H9 (cell line): ENCODE results near the gene IDH1. TPM values are rescaled to one million over a fixed set of nuclear protein-coding genes. Genes with fewer than 3 reads are reported as not detected.

Experiments used
- DNase-seq: peaks from one replicate; pipeline ENCODE4 v3.0.0-alpha.2; 2017
- H2AFZ ChIP-seq: one replicate; pipeline ENCODE4 v1.6.1; 2013; ENCODE audit warnings: mild to moderate bottlenecking, low read length, control low read depth, moderate library complexity
- H2AK5ac ChIP-seq: 2 replicates; pipeline ENCODE4 v1.6.1; 2013; ENCODE audit warnings: low read length, control low read depth, mixed read lengths; ENCODE audit not compliant: insufficient read length
- H2BK120ac ChIP-seq: one replicate; pipeline ENCODE4 v1.6.1; 2013; ENCODE audit warnings: low read depth, mild to moderate bottlenecking, low read length, control low read depth, inconsistent platforms; ENCODE audit not compliant: poor library complexity, severe bottlenecking
- H2BK12ac ChIP-seq: 2 replicates; pipeline ENCODE4 v1.6.1; 2013; ENCODE audit warnings: low read length, control low read depth, mixed read lengths, low read depth; ENCODE audit not compliant: insufficient read length
- H2BK15ac ChIP-seq: 2 replicates; pipeline ENCODE4 v1.6.1; 2013; ENCODE audit warnings: low read depth, low read length, control low read depth
- H2BK20ac ChIP-seq: one replicate; pipeline ENCODE4 v1.6.1; 2013; ENCODE audit warnings: low read depth, mild to moderate bottlenecking, low read length, control low read depth, inconsistent platforms; ENCODE audit not compliant: poor library complexity, severe bottlenecking
- H2BK5ac ChIP-seq: 2 replicates; pipeline ENCODE4 v1.6.1; 2013; ENCODE audit warnings: low read length, control low read depth, mixed read lengths; ENCODE audit not compliant: insufficient read length
- H3K14ac ChIP-seq: 2 replicates; pipeline ENCODE4 v1.6.1; 2013; ENCODE audit warnings: low read length, control low read depth; ENCODE audit not compliant: insufficient read depth
- H3K18ac ChIP-seq: 2 replicates; pipeline ENCODE4 v1.6.1; 2013; ENCODE audit warnings: low read depth, mild to moderate bottlenecking, mixed read lengths, low read length, control low read depth; ENCODE audit not compliant: insufficient read length
- H3K23ac ChIP-seq: 2 replicates; pipeline ENCODE4 v1.6.1; 2013; ENCODE audit warnings: low read length, control low read depth, mixed read lengths, low read depth; ENCODE audit not compliant: insufficient read length
- H3K23me2 ChIP-seq: 2 replicates; pipeline ENCODE4 v1.6.1; 2013; ENCODE audit warnings: low read depth, mild to moderate bottlenecking, mixed read lengths, low read length, control low read depth; ENCODE audit not compliant: insufficient read length, poor library complexity, severe bottlenecking
- H3K27ac ChIP-seq: 2 replicates; pipeline ENCODE4 v1.5.1; 2013; ENCODE audit warnings: low read length, control low read depth, mixed read lengths, low read depth; ENCODE audit not compliant: insufficient read length
- H3K27me3 ChIP-seq: 2 replicates; pipeline ENCODE4 v1.6.1; 2013; ENCODE audit warnings: low read length, control low read depth, inconsistent platforms; ENCODE audit not compliant: insufficient read depth
- H3K4ac ChIP-seq: 2 replicates; pipeline ENCODE4 v1.6.1; 2013; ENCODE audit warnings: low read depth, mild to moderate bottlenecking, control low read depth, inconsistent platforms, low read length, moderate library complexity
- H3K4me1 ChIP-seq: 2 replicates; pipeline ENCODE4 v1.6.1; 2013; ENCODE audit warnings: low read length, control low read depth, inconsistent platforms; ENCODE audit not compliant: insufficient read depth
- H3K4me2 ChIP-seq: 2 replicates; pipeline ENCODE4 v1.6.1; 2013; ENCODE audit warnings: low read length, control low read depth, mixed read lengths; ENCODE audit not compliant: insufficient read length, insufficient read depth
- H3K56ac ChIP-seq: 2 replicates; pipeline ENCODE4 v1.6.1; 2013; ENCODE audit warnings: low read depth, mild to moderate bottlenecking, mixed read lengths, low read length, control low read depth; ENCODE audit not compliant: insufficient read length
- H3K79me1 ChIP-seq: 2 replicates; pipeline ENCODE4 v1.6.1; 2013; ENCODE audit warnings: low read depth, mild to moderate bottlenecking, moderate library complexity, low read length, control low read depth, inconsistent platforms; ENCODE audit not compliant: insufficient read depth, poor library complexity, severe bottlenecking
- H3K79me2 ChIP-seq: 2 replicates; pipeline ENCODE4 v1.6.1; 2013; ENCODE audit warnings: low read length, control low read depth, inconsistent platforms; ENCODE audit not compliant: insufficient read depth
- H3K9ac ChIP-seq: 2 replicates; pipeline ENCODE4 v1.6.1; 2013; ENCODE audit warnings: low read length, control low read depth, mixed read lengths; ENCODE audit not compliant: insufficient read length; ENCODE audit errors: extremely low read depth
- H3K9me3 ChIP-seq: one replicate; pipeline ENCODE4 v1.6.1; 2013; ENCODE audit warnings: low read depth, low read length, inconsistent platforms; ENCODE audit not compliant: control insufficient read depth
- H3T11ph ChIP-seq: one replicate; pipeline ENCODE4 v1.6.1; 2013; ENCODE audit warnings: mild to moderate bottlenecking, low read length, control low read depth, inconsistent platforms
- H4K20me1 ChIP-seq: one replicate; pipeline ENCODE4 v1.6.1; 2013; ENCODE audit not compliant: control insufficient read depth, insufficient read length, insufficient read depth
- H4K5ac ChIP-seq: 2 replicates; pipeline ENCODE4 v1.6.1; 2013; ENCODE audit warnings: low read depth, mild to moderate bottlenecking, mixed read lengths, low read length, control low read depth; ENCODE audit not compliant: insufficient read length
- H4K8ac ChIP-seq: replicated peaks from 2 replicates; pipeline ENCODE4 v1.6.1; 2013; ENCODE audit warnings: low read length, control low read depth, mixed read lengths, low read depth; ENCODE audit not compliant: insufficient read length
- H4K91ac ChIP-seq: 2 replicates; pipeline ENCODE4 v1.6.1; 2013; ENCODE audit warnings: low read depth, mild to moderate bottlenecking, moderate library complexity, mixed read lengths, low read length, control low read depth; ENCODE audit not compliant: insufficient read length
- H3K27ac Mint-ChIP-seq, 3 experiments: 2 replicates in 2 of 3; 3 replicates in 1 of 3; pipeline ENCODE4 v1.8.0; 2020 to 2021; ENCODE audit warnings: mixed read lengths in 3 of 3, mild to moderate bottlenecking in 1 of 3, moderate library complexity in 1 of 3
- H3K27me3 Mint-ChIP-seq: 2 replicates; pipeline ENCODE4 v1.8.0; 2021; ENCODE audit warnings: low read depth, mild to moderate bottlenecking, moderate library complexity, mixed read lengths
- H3K36me3 Mint-ChIP-seq, 3 experiments: 2 replicates in 2 of 3; 3 replicates in 1 of 3; pipeline ENCODE4 v1.8.0; 2020 to 2021; ENCODE audit warnings: low read depth in 3 of 3, mixed read lengths in 3 of 3; ENCODE audit not compliant: insufficient read depth in 1 of 3
- H3K4me1 Mint-ChIP-seq, 2 experiments: 2 replicates each; pipeline ENCODE4 v1.8.0; 2020; ENCODE audit warnings: mixed read lengths in 2 of 2
- H3K4me3 Mint-ChIP-seq, 2 experiments: 2 replicates in 1 of 2; 3 replicates in 1 of 2; pipeline ENCODE4 v1.8.0; 2020 to 2021; ENCODE audit warnings: mild to moderate bottlenecking in 2 of 2, mixed read lengths in 2 of 2, moderate library complexity in 1 of 2
- H3K9me3 Mint-ChIP-seq, 2 experiments: 2 replicates in 1 of 2; 3 replicates in 1 of 2; pipeline ENCODE4 v1.8.0; 2020; ENCODE audit warnings: mild to moderate bottlenecking in 2 of 2, mixed read lengths in 2 of 2, moderate library complexity in 1 of 2
- CTCF ChIP-seq: fragments of 200-600 bp; sonication (generic); conservative IDR thresholded peaks from 3 replicates; pipeline ENCODE4 v1.8.0; 2021; ENCODE audit warnings: antibody characterized with exemption, mild to moderate bottlenecking
- WGBS: extraction: QIAGEN DNeasy Blood & Tissue Kit; methylation state at CpG from one replicate; pipeline ENCODE4 v1.1.7; 2013; ENCODE audit warnings: missing lambda C conversion rate, low lambda C conversion rate, mixed read lengths; ENCODE audit not compliant: insufficient read length; ENCODE audit errors: extremely low coverage; 5-methylcytosine and 5-hydroxymethylcytosine counted together
- total RNA-seq: library from RNA; stranded (reverse); gene quantifications from 2 replicates; pipeline ENCODE4 v1.2.1, GENCODE V29; 2021

Gene IDH1
- total RNA-seq, 1 experiment from 2014 or later = 234 TPM

GRCh38 chr2:208266553-208266893 is 11.7 kb upstream of the IDH1 start:
- WGBS = no CpG with 5 or more reads among the region's 11 CpGs
- no peak overlapping the region for H3K14ac ChIP-seq
- Mint-ChIP-seq H3K36me3 (peaks cover 6 to 11% (median 7%) of the 10 kb centered on the region in 3 experiments), H3K27ac (peak overlapping the region; percentile 96 to 98 (median 98); a peak in 6 of 7 replicates), H3K4me1 (peaks cover 31 to 33% of the 10 kb centered on the region in 2 experiments), H3K27me3 (no peaks in the 10 kb centered on the region), H3K4me3 (peak overlapping the region; percentile 91 to 98), H3K9me3 (peaks cover 4 to 5% of the 10 kb centered on the region in 2 experiments; a peak in 1 of 5 replicates)
- H2AK5ac ChIP-seq = no peak overlapping the region
- no peaks in the 10 kb centered on the region for H3K4me1 ChIP-seq
- no peaks in the 10 kb centered on the region for H4K20me1 ChIP-seq
- H3K9ac ChIP-seq = peak overlapping the region; percentile 72
- H3K4me2 ChIP-seq = peak overlapping the region; percentile 89
- no peak overlapping the region for H3K23ac ChIP-seq
- H3K9me3 ChIP-seq = no peaks in the 10 kb centered on the region
- peaks cover 3% of the 10 kb centered on the region for H3K79me1 ChIP-seq
- peaks cover 4% of the 10 kb centered on the region for H3K23me2 ChIP-seq
- H3K27me3 ChIP-seq = no peaks in the 10 kb centered on the region
- no peak overlapping the region for H3K4ac ChIP-seq
- no peak overlapping the region for H3T11ph ChIP-seq
- no peak for TF ChIP-seq CTCF
- H3K27ac ChIP-seq = peak overlapping the region; percentile 84
- H2BK120ac ChIP-seq = no peak overlapping the region
- H2BK5ac ChIP-seq = no peak overlapping the region
- H3K56ac ChIP-seq = no peak overlapping the region
- H3K79me2 ChIP-seq = peaks cover 18% of the 10 kb centered on the region
- no peak overlapping the region for H4K5ac ChIP-seq
- no peak for DNase-seq
- no peak overlapping the region for H2AFZ ChIP-seq
- no peak overlapping the region for H2BK15ac ChIP-seq
- no peak overlapping the region for H4K91ac ChIP-seq
- no peak overlapping the region for H4K8ac ChIP-seq
- no peak overlapping the region for H2BK12ac ChIP-seq
- H3K18ac ChIP-seq = no peak overlapping the region
- H2BK20ac ChIP-seq = no peak overlapping the region
